HL-60/S4 treated with retinoic acid at 250 ng/mL for 4 days and 3 days (cell line): ENCODE measurements around the gene DLX1.
"Not testable (repeated sequence)": the region's sequence is repeated elsewhere in the genome, so short reads cannot be mapped to it uniquely, and the experiment has no call there.

Experiments
- in situ Hi-C: fragments of 300-500 bp; cut with MboI; formaldehyde crosslinking; loops from 2 replicates; pipeline ENCODE4 v1.7.0; 2022; ENCODE audit warnings: low sequenced_read_pairs

The DLX1 gene

GRCh38 chr2:172063446-172063845, 21.9 kb upstream of the DLX1 start:
- in situ Hi-C loops = no loop called here

GRCh38 chr2:172065111-172065510, 20.2 kb upstream of the DLX1 start:
- in situ Hi-C loops = no loop called here

- in situ Hi-C loops = no loop called here
Measured at GRCh38 chr2:172066394-172066886, 18.9 kb upstream of the DLX1 start.

GRCh38 chr2:172067905-172068304, 17.4 kb upstream of the DLX1 start:
- in situ Hi-C loops = not testable (repeated sequence)

GRCh38 chr2:172070936-172071335, 14.4 kb upstream of the DLX1 start:
- in situ Hi-C loops = no loop called here

- in situ Hi-C loops = no loop called here
Measured at GRCh38 chr2:172072303-172072702, 13.0 kb upstream of the DLX1 start.

- in situ Hi-C loops = no loop called here
Measured at GRCh38 chr2:172072706-172073105, 12.6 kb upstream of the DLX1 start.

- in situ Hi-C loops = no loop called here
Measured at GRCh38 chr2:172073518-172073917, 11.8 kb upstream of the DLX1 start.

- in situ Hi-C loops = no loop called here
Measured at GRCh38 chr2:172074254-172074653, 11.1 kb upstream of the DLX1 start.

GRCh38 chr2:172079416-172079815, 5.9 kb upstream of the DLX1 start:
- in situ Hi-C loops = no loop called here

GRCh38 chr2:172079838-172080640, 5.3 kb upstream of the DLX1 start:
- in situ Hi-C loops = no loop called here

- in situ Hi-C loops = no loop called here
Measured at GRCh38 chr2:172080641-172081220, 4.6 kb upstream of the DLX1 start.

GRCh38 chr2:172081221-172082022, 3.9 kb upstream of the DLX1 start:
- in situ Hi-C loops = no loop called here

- in situ Hi-C loops = no loop called here
Measured at GRCh38 chr2:172082105-172082943, 3.0 kb upstream of the DLX1 start.

- in situ Hi-C loops = no loop called here
Measured at GRCh38 chr2:172082944-172083627, 2.2 kb upstream of the DLX1 start.

GRCh38 chr2:172083628-172084394, 1.5 kb upstream of the DLX1 start:
- in situ Hi-C loops = no loop called here

GRCh38 chr2:172084395-172084644, 987 bp upstream of the DLX1 start:
- in situ Hi-C loops = no loop called here

- in situ Hi-C loops = no loop called here
Measured at GRCh38 chr2:172084645-172085459, 455 bp upstream of the DLX1 start.
